T follicular helper cell (primary cell): ENCODE data around the gene GYS2.
A peak's percentile ranks its signal among the peaks of the same experiment; 100 is the strongest.

Source experiments
- DNase-seq: peaks from one replicate; pipeline ENCODE4 v3.0.0-alpha.2; 2020; ENCODE audit warnings: low read depth

The GYS2 gene

GRCh38 chr12:21552635-21553328 is 51.9 kb downstream of the GYS2 start:
- no peak for DNase-seq

GRCh38 chr12:21551841-21552465 is 52.7 kb downstream of the GYS2 start:
- DNase-seq: no peak

GRCh38 chr12:21547437-21547836 is 57.2 kb downstream of the GYS2 start:
- DNase-seq: no peak

- no peak for DNase-seq
Measured at GRCh38 chr12:21546716-21547115, 57.9 kb downstream of the GYS2 start.

GRCh38 chr12:21545557-21545956 is 59.1 kb downstream of the GYS2 start:
- no peak for DNase-seq

DNA sequence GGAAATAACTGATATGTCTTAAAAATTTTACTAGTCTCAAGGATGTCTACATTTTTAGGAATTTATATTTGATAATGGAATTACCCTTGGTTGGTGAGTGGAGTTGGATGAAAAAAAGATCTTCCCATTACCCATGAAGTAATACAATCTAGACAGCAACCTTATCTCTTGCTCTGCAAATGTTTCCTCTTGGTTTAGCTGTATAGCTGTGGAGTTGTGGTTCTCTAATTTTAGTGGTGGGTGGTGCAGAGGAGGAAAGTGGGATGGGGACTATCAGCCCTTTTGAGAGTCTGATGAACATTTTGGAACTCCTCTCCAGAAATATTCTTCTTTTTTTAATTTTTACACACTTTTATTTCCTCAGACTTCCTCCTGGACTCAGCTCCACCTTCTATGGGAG is 61.5 kb downstream of the GYS2 start:
- DNase-seq: no peak

- no peak for DNase-seq
Measured at GRCh38 chr12:21542403-21542802, 62.2 kb downstream of the GYS2 start.

DNA sequence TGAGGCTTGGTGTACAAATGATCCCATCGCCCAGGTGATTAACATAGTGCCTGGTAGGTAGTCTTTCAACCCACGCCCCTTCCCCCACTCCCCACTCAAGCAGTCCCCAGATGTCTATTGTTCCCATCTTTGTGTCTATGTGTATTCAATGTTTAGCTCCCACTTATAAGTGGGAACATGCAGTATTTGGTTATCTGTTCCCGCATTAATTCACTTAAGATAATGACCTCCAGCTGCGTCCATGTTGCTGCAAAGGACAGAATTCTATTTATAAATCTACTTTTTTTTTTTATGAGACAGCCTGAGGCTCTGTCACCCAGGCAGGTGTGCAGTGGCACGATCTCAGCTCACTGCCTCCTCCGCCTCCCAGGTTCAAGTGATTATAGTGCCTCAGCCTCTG is 62.9 kb downstream of the GYS2 start:
- no peak for DNase-seq

DNA sequence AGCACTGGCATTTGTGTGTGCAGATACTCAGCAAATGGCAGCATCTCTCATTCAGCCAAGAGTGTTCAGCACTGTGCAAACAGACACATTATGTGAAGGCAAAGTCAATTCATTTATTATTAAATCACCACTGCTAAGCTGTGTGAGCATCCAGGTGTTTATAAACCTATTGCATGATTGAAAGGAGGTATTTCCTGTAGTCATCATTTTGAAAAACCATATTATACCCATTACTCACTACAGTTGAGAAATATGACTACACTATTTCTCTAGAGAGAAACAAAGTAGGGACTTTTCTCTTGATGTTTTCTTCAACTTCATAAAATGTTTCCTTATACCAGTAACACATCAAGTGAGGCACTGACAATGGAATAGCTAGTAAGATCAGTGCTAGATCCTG is 64.8 kb downstream of the GYS2 start:
- DNase-seq: no peak

DNA sequence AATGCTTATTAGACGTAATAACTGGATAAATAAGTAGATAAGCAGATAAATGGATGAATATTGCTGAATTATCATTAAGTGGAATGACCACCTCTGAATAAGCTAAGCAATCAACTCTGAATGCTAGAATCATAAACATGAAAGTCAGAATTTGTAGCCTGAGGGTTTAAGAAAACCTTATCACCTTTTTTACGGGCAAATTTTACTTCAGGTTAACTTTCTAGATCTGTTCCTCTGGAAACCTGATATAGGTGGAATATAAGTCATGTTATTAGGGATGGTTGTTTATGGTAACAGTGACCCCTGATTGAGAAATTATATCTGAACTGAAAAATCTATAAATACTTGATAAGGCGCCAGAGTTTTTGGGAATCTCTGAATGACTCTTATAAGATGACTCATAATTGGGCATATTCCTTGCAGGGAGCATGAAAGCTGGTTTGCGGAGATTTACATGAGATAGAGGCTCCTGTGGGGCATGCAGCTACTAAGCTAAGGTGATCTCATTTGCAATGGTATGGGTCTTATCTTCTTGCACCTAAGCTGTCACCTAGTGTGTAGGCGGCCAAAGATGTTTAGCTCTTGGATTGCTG is 66.5 kb downstream of the GYS2 start:
- no peak for DNase-seq

DNA sequence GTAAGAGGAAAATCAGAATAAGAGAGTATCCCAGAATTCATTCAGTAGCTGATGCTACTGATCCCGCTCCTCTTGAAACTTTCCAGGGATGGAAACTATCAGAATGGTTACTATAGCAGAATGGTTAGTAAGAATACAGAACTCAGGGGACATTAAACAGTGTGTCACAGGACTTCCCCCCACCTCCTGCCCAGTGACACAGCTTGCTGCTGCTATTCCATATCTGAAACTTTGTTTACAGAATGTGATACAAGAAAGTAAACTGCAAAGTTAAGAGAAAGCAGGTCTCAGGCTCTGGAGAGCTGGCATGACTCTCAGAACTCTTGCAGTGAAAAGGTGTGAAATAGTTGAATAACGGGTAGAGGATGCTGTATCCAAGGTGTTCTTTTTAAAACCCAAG is 75.2 kb downstream of the GYS2 start:
- no peak for DNase-seq

DNA sequence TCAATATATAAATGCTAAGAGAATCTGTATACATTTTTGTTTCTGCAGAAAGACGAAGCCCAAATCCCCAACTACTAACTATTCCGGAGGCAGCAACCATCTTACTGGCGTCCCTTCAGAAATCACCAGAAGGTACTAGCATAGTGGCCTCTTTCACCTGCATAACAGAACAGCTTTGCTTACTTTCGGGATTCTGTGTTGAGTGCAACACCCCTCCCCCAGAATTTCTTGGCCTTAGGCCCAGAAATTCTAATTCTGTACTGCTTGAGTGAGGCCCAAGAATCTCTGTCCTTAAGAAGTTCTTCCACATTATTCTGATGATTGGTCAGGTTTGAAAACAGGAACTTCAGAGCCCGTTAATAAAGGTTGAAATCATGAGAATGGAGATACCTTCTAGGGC is 75.7 kb downstream of the GYS2 start:
- DNase-seq: no peak

GRCh38 chr12:21527451-21528180 is 77.0 kb downstream of the GYS2 start:
- peak; percentile 36 for DNase-seq

DNA sequence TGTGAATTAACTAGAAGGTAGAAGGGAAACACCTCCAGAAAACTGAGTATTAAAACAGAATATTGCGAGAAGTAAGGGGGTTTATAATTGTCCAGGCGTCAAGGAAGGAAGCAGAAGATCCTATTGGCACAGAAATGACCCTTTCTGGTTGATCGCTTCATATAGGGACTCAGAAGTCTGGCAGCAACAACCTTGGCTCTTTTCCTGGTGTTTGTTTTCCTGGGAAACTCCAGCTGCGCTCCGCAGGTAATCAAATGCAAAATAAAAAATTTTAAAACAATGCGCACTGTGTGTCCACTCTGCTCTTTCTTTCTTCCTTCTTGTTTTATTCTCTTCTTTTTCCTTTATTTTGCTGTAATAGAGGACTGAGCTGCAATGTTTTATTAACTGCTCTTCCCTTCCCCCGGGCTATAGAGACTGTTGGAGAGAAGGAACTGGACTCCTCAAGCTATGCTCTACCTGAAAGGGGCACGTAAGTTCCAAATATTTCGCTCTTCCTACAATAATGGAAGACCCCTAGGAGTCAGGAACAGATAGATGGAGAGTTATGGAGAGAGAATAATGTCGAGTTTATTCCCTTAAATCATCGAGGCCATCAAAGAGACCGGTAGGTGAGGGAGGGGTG is 77.8 kb downstream of the GYS2 start:
- DNase-seq: no peak

DNA sequence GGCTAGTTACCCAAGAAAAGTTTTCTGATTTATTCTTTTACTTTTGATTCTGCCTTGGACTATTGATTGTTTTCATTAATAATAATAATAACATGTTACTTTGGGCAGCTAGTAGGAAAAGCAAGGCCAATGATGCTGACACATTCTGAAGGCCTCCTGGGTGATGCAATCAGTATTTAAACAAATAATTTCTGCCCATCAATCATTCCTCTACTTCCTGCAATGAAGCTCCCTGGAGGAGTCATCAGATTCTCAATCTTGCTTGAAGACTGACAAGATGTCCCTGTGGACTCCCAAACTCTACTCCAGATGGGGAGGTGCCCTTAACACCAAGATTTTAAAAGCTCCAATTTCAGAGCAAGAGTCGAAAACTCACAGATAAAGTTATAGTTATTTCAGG is 78.6 kb downstream of the GYS2 start, which contains the start of gene SPX:
SPX (plus strand) TSS at position 244 of the 400 bp plus-strand sequence. CDS start 177 bp downstream, outside the sequence.
- DNase-seq: no peak

DNA sequence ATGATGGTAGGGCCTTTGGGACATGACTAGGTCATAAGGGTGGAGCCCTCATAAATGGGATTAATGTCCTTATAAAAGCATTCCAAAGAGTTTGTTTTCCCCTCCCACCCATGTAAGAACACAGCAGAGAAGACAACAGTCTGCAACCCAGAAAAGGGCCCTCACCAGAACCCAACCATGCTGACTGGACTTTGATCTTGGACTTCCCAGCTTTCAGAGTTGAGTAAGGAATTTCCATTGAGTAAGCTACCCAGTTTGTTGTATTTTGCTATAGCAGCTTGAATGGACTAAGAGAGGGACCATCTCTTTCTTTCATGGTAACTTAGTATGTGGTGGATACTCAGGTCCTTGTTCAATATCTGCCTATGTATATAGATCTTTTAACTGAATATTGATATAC is 81.5 kb downstream of the GYS2 start:
- DNase-seq: no peak

DNA sequence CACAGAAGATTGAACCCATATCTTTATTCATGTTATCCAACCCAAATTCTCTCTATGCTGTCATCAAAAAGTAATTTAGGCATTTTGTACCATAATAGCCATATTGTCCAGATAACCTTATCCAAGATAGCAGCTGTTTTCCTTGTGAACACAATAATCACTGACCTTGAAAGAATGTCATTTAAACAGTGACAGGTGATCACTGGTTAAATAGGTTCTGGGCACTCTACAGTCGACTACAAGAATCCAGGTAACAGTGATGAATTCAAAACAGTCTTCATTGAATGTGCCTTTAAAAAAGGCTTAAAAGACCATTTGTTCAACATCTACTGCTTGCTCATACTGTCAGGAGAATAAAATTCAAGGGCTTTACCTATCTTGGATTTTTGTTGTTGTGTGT is 83.1 kb downstream of the GYS2 start:
- DNase-seq: no peak

- no peak for DNase-seq
Measured at GRCh38 chr12:21518451-21518850, 86.2 kb downstream of the GYS2 start.

DNA sequence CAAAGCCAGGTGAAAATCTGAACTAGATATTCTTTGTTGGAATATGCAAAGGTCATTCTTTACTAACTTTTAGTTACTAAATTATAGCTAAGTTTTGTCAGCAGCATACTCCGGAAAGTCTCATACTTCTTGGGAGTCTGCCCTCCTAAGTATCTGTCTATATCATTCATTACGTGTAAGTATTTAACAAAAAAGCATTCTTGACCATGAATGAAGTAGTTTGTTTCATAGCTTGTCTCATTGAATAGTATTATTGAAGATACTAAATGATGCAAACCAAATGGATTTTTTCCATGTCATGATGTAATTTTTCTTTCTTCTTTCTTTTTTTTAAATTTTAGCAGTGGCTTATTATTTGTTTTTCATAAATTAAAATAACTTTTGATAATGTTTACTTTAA is 88.4 kb downstream of the GYS2 start:
- DNase-seq: no peak

DNA sequence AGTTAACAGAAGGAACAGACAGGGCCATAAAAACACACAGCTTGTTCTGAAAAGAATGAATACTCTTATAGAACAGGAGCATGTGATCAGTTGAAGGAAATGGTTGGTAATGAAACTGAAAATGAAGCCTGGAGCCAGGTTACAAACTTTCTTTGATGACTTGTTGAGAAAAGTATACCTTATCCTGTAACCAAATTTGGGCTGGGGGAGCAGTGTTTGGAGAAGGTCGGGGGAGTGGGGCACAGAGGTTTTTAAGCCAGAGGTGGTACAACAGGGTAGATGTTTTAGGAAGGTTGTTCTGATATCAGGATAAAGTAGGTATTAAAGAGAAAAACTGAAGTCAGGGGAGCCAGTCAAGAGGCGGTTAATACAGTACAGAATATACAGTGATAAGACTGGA is 94.9 kb downstream of the GYS2 start:
- DNase-seq: no peak

DNA sequence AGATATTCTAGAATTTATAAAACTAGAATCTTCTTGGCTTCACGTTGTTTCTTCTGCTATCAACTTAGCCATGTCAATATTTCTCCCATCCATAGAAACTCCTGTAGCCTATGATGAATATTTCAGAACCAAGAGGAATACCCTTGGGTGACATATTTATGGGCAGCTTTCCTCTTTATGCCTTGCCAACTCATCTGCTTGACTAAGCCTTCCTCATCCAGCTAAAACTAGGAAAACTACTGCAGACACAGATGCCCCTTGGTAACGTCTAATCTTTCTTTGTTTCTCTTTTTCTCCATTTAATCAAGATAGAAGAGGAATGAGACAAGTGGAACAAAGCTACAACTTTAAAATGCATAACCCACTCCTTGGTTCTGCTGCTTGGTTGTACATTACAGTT is 96.8 kb downstream of the GYS2 start:
- no peak for DNase-seq

GRCh38 chr12:21505888-21506287 is 98.8 kb downstream of the GYS2 start:
- no peak for DNase-seq
